T-helper 2 cell treated with Interferon-gamma antibody and Interleukin-4, amounts not matched to agents 100 ng/mL and 5 ng/mL, for 36 hours (primary cell): ENCODE measurements around the gene DCTN3. TPM values are rescaled to one million over a fixed set of nuclear protein-coding genes. Genes with fewer than 3 reads are reported as not detected.

Source experiments
- intact Hi-C: fragments of 100-400 bp; cut with micrococcal nuclease; formaldehyde crosslinking; loops from one replicate; pipeline ENCODE4 v1.15.1; 2023
- total RNA-seq: library from RNA; stranded (reverse); gene quantifications from 2 replicates; pipeline ENCODE4 v1.2.3, GENCODE V29; 2022

Gene DCTN3
- total RNA-seq, 1 donor from 2014 or later, result 115 TPM

DNA sequence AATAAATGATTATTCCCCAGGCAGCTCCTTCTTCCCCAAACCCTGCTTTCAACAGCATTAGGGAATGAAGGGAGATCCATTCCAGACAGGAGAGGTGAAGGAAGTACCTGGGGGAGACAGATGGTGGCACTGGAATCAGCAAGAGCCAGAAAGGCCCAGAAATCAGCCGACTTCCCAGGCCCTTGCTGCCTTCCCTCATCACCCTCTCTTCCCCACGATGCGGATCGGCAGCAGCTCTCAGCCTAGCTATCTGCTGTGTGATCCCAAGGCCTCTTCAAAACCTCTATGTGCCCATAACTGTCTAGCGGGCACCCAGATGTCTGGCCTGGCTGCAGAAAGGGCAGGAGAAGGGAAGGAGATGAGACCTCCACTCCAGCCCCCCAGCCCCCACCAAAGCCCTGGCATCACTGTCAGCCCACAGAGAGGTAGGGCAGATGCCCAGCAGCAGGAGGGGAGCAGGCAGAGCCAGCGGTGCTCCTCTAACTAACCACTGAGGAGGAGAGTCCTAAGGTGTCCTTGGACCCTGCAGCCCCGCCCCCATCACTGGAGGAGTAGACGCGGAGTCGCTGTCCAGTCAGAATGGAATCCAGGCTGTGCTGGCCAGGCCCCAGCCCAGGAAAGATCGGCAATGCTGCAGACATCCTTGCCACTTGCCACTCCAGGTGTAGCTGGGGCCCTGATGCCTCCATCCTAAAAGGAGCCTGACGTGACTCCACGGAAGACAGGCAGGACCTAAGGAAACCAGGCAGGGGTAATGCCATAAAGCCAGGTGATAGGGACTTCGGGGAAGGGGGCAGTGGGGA, 43.5 kb downstream of the DCTN3 start:
- intact Hi-C loops, result no loop called here

DNA sequence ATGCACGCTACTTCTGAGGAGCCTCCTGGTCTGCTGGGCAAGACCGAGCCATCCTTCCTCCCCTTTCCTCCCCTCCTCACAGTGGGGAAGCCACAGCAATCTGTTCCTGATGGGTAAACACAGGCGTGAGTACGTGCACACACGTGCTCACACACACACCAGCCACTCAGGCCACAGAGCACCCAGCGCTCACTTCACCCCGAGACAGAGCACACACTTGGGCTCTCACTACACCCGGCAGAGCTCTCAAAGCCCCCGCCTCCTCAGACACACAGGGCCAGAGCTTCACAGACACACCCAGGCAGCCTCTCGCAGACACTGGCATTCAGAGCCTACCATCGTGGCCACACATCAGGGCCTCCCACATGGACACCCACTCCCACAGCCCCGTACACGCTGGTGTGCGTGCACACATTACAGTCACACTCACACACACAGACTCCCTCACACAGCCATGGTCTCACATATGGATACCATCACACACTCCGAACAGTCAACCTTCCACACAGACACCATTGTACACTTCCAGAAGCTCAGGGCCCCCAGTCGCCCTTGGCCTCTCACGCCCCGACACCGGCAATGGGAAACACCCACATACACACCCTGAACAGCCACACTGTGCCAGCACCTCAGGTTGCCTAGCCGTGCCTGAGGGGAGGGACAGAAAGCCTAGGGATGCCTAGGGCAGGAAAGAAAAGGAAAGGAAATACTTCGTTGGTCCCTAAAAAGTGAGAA, 44.3 kb downstream of the DCTN3 start:
- intact Hi-C loops, result no loop called here

DNA sequence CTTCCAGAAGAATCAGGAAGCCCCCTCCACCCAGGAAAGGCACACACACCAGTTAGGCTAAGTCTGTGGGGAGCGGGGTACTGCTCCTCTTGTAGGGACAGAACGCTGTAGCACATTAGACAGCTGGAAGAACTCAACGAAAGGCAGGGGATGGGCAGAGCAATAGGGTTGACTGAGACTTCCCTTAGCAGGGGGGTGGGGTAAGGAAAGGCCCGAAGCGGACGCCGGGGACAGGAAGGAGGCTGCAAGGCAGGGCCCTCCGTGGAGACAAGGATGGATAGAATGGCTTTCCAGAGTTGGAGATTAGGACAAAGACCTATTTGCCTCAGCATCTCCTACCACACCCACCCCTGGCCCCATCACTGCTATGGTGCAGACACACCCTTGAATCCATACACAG, 45.1 kb downstream of the DCTN3 start:
- intact Hi-C loops, result no loop called here

DNA sequence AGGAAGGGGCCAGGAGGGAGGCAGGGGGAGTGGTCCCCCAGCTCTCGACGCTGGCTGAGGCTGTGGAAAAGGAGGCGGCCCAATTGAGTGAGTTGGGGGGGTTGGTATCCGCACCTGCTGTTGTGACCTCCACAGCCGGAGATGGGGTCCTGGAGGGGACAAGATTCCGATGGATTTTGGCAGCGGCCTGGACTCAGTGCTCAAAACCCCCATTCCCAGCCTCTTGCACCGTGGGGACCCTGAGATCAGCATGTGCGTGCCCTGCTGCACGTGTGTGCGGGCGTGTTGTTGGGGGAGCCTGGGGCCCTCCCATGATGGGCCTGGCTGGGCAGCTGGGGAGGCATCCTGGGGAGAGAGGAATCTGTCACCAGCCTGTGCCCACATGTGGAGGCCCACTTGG, 45.7 kb downstream of the DCTN3 start:
- intact Hi-C loops, result no loop called here

DNA sequence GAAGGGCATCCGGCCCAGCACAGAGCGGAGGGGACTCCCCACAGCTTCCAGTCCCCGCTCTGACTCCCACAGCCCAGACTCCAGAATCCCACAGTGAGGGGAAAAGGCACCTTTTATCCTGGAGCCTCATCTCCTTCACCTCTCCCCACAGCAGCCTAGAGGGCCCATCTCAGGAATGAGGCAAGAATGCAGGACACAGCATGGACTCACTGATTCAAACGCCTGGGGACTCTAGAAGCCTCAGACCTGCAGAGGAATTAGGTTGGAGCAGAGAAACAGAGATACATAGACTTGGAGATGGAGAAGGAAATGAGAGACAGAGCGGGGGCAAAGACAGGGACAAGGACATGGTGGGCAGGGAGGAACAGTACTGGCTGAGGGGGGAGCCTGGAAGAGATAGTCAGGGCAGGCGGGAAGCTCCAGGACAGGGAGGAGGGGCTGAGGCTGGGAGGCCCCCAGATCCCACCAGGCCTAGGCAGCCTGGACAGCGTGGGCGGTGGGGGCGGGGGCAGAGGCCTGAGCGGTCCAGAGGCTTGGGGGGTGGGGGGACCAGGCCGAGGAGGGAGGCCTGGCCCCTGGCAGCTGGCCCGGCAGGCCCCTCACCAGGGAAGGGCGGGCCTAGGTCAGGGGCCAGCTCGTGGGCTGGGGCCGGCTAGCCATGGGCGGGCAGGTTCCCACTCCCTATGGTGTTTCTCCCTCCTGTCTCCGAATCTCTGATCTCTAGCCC, 46.5 kb downstream of the DCTN3 start:
- intact Hi-C loops, result no loop called here

DNA sequence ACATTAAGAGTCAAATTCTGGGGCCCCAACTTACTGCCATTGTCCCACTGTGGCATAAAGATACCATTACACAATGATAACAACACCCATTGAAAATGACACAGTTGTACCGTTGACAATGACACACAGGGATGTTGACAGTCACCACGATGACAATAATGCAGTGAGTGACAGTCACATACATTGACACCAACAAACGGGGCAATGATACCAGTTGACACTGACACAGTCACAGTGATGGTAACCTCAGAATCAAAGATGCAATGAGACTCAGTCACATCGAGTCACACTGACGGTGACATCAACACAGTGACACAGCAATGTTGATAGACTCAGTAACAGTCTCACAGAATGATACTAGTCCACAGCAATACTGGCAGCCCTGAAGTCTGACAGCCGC, 47.7 kb downstream of the DCTN3 start:
- intact Hi-C loops, result no loop called here

DNA sequence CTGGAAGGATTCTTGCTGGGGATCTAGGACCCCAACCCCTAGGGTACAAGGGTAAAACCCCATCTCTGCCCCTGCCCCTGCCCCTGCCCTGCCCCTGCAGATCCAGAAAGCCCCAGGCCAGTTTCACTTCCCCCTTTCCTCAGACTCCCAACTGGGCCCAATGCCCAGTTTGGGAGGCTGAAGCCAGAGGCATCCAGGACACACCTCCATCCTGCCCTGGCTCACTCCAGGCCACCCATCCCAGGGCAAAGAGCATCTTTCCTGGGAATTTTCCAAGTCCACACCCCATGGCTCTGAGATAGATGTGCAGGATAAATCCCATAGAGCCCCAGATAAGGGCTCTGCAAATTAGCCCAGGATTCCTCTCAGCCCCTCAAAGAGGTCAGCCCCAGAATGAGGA, 48.2 kb downstream of the DCTN3 start:
- intact Hi-C loops, result no loop called here

DNA sequence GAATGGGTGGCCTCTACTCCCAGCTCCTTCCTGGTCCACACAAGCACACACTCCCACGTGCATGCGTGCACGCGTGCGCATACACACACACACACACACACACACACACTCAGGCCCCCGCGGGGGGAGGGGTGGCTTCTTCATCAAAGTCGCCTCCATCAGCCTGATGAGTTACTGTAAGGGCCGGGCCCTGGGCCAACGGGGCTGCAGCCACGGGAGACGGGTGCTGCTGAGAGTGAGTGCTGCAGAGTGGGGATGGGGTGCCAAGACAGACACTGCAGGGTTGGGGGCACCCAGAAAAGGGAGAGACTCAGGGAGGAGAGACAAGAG, 48.8 kb downstream of the DCTN3 start:
- intact Hi-C loops, result no loop called here

DNA sequence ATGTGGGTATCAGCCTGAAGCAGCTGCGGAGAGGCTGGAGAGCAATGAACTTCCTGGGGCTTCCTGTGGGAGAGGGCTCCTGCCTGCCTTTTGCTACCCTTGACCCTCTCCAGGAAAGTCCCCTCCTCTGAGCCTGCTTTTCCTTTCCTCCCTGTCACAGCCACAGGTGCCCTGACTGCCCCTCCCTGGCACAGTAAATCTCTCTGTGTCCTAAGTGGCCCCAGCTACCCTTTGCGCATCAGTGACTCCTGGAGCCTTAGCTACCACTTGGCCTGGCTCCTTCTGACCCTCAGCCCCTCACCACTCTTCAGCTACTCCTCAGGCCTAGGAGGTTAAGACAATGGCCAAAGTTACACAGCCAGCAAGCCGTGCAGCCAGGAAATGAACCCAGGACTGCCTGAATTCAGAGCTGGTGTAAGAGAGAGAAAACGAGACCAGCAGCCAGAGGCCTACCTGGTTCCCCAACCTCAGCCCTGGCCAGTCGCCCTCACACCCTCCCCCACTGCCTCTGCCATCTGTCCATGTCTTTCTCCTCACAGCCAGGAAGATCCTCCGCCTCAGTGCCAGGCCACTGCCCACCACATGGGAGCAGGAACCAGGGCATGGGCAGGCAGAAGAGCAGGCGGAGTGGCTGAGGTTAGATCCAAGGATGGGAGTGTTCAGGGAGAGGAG, 49.4 kb downstream of the DCTN3 start:
- intact Hi-C loops, result no loop called here

DNA sequence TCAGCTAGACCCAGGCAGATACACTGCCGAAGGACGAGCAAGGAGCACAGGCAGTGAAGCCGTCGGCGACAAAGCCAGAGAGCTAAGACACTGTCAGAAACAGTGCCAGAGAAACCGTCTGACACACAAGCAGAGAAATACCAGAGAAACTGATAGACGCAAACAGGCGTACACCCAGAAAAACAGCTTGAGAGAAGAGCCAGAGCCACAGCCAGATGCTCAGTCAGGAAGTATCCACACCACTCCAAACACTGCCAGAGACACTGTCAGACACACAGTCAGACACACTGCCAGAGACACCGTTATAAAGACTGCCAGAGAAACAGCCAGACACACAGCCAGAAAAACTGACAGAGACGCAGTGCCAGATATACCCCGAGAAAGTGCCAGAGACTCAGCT, 49.9 kb downstream of the DCTN3 start:
- intact Hi-C loops, result no loop called here

DNA sequence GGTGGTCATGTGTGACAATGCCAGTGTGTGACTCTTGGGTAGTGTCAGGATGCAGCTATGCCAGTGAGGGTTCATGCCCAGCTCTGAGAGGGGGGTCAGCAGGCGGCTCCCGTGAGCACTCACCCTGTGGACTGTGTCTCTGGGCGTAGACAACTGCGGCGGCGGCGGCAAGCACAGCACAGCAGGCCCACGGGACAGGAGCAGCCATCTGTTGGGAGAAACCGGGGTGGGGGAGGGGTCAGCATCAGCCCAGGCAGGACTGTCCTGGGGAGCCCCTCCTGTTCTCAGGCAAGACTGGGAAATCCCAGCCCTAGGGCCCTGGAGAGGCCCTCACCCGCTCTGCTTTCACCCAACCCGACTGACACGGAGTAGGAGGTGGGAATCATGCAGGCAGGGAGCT, 51.5 kb downstream of the DCTN3 start:
- intact Hi-C loops, result no loop called here

DNA sequence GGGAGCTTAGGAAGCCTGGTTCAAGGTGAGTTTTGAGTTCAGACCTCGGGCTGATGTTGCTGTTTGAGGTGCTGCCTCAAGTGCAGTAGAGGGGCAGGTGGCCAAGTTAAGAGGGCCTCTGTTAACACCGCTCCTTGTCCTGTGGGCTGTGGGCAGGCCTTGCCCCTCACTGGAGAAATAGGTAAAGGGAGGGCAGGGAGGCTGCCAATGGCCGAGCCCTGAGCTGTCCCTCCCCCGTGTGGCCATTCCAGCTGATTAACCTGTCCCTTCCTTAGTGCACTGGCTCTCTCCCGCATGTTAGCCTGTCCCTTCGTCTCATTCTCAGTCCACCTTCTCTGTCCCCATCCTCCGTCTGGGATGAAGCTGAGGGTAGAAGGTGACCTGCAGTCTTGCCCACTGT, 52.2 kb downstream of the DCTN3 start:
- intact Hi-C loops, result no loop called here

DNA sequence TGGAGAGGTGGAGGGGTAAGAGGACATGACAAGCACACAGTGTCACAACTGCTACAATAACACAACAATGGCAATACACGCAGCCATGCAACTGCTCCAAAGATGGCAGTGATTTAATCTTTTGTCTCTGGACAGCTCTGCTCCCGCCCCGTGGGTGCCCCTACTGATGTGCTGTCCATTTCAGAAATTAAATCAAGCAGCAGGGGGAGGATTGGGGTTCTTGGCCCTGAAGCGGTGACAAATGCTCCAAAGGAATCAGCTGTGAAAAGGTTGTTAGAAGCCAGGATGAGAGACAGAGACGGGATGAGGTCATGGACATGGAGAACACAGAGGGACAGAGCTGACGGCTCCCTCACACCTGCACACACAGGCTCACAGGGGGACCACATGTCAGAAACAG, 53.3 kb downstream of the DCTN3 start:
- intact Hi-C loops, result no loop called here

DNA sequence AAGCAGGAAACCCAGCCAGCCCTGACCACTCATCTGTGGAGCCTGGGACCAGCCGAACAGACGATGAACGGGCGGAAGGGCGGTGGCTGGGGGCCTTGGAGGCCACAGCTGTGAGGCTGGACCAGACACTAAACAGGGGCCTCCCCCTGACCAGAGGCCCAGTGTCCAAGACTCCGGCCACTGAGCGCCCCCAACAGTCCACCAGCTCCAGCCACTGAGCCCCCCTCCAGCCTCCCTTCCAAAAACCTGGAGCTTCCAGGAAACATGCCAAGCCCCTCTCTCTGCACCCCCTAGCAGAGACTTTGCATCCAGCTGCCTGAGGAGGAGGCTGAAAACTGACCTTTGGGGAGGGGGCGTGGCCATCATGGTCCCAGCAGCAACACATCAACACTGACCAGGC, 54.0 kb downstream of the DCTN3 start:
- intact Hi-C loops, result no loop called here

DNA sequence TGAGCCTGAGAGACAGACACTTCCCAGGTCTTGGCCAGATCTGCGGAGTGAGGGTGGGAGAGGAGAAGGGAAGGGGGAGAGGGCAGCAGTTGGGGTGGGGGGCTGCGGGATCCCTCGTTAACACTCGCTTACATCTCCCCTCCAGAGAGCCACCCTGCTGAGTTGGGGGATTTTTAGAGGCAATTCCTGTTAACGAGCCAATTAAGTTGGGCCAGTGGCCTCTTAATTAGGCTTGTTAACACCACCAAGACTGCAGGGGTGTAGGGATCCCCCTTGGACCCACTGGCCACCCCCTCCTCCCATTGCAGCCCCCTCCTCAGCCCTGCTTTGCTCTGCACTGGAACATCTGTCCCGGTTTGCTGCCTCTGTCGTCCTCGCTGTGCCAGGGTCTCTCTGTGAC, 54.4 kb downstream of the DCTN3 start:
- intact Hi-C loops, result no loop called here

DNA sequence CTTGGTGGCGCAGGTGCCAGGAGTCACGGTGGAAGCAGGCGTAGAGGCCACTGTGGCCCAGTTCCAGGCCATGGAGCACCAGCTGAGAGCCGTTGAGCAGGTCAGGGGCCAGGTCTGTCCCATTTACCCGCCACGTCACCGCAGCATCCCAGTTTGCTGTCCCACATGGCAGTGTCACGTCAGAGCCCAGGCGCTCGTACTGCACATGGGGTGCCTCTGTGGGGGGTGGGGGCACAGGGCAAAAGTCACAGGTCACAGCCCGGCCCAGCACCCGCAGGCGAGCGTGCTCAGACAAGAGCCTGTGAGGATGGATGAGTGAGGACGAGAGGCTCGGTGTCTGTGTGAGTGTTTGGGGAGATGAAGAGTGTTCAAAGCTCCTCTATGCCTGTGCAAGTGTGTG, 55.7 kb downstream of the DCTN3 start:
- intact Hi-C loops, result no loop called here

Other genes starting within 250 kb of the DCTN3 start
- 1.0 and 1.2 TPM in 2 replicates for gene MYORG, start 243.6 kb downstream of the DCTN3 start, total RNA-seq
- 15.0 and 16.0 TPM in 2 replicates for gene FAM219A, start 161.9 kb downstream of the DCTN3 start, total RNA-seq
- not detected in 2 replicates for gene DNAI1, start 161.7 kb downstream of the DCTN3 start, total RNA-seq
- gene ENHO, start 97.5 kb downstream of the DCTN3 start, total RNA-seq, result not detected in 2 replicates
- gene CNTFR, start 30.8 kb downstream of the DCTN3 start, total RNA-seq, result not detected in 2 replicates
- 17.5 and 19.0 TPM in 2 replicates for gene RPP25L, start 8.4 kb downstream of the DCTN3 start, total RNA-seq
- 0.14 TPM in 2 replicates for gene ARID3C, start 8.6 kb upstream of the DCTN3 start, total RNA-seq
- gene SIGMAR1, start 17.3 kb upstream of the DCTN3 start, total RNA-seq, result 81.2 and 83.0 TPM in 2 replicates
- 130 and 139 TPM in 2 replicates for gene GALT, start 26.2 kb upstream of the DCTN3 start, total RNA-seq
- gene IL11RA, start 31.7 kb upstream of the DCTN3 start, total RNA-seq, result 83.8 and 87.8 TPM in 2 replicates
- 0.25 and 0.84 TPM in 2 replicates for gene CCL27, start 42.2 kb upstream of the DCTN3 start, total RNA-seq
- not detected in 2 replicates for gene CCL19, start 70.8 kb upstream of the DCTN3 start, total RNA-seq
- gene CCL21, start 89.6 kb upstream of the DCTN3 start, total RNA-seq, result not detected in 2 replicates